Spleen (tissue), 7 donors: ENCODE measurements around the gene C4orf50.

Experiments
- CTCF ChIP-seq, 11 experiments: fragments of 200-600 bp in 7 of 11; fragments of 450-650 bp in 4 of 11; sonication (generic) in 4 of 11; IDR thresholded peaks in 8 of 11; conservative IDR thresholded peaks in 3 of 11; 1 replicate in 7 of 11; 2 replicates in 4 of 11; pipeline versions ENCODE4 v1.4.0 to v1.8.0; 2016 to 2021; ENCODE audit warnings: antibody characterized with exemption in 11 of 11, inconsistent platforms in 4 of 11, mild to moderate bottlenecking in 1 of 11
- POLR2A ChIP-seq, 3 donors: fragments of 450-650 bp; IDR thresholded peaks; one replicate each; pipeline ENCODE4 v1.5.1; 2017; ENCODE audit warnings: antibody characterized with exemption in 3 of 3, mild to moderate bottlenecking in 1 of 3
- POLR2AphosphoS5 ChIP-seq, 3 donors: sonication (generic); formaldehyde crosslinking; IDR thresholded peaks; one replicate each; pipeline ENCODE4 v1.5.1; 2017; ENCODE audit warnings: antibody characterized with exemption in 3 of 3
- donor health status: DM: no; HTN: no; CAD: no; lungs with moderate emphysema.
- donor health status: DM: no; HTN: no; CAD: no.
- donor health status: DM: no; HTN: no; CAD: no.

- TF ChIP-seq CTCF (IDR thresholded peaks at IDR 0.05 in 8 of 11, conservative IDR thresholded peaks at IDR 0.05 in 3 of 11) (no peak), POLR2A (IDR thresholded peaks at IDR 0.05) (no peak), POLR2AphosphoS5 (IDR thresholded peaks at IDR 0.05) (no peak)
Measured at GRCh38 chr4:6043188-6043587, 25.0 kb upstream of the C4orf50 start.
